ENCODE results near the gene PPP1R2B. TPM values are rescaled to one million over a fixed set of nuclear protein-coding genes. Genes with fewer than 3 reads are reported as not detected.
"Not testable (repeated sequence)": the region's sequence is repeated elsewhere in the genome, so short reads cannot be mapped to it uniquely, and the experiment has no call there.

Gene PPP1R2B
- total RNA-seq, 4 donors from 2014 or later = not detected

GRCh38 chr5:156851880-156852279 is 1.8 kb downstream of the PPP1R2B start:
- no peak for DNase-seq (ENCODE audit: extremely low spot score)
- Histone ChIP-seq H3K9me3 (peaks cover 0 to 25% (median 12%) of the 10 kb centered on the region in 4 donors), H3K27ac (replicated peaks in 1 of 4) (no peak overlapping the region), H3K36me3 (no peaks in the 10 kb centered on the region), H3K4me1 (no peaks in the 10 kb centered on the region), H3K4me3 (no peak overlapping the region), H3K27me3 (peaks cover 0 to 6% (median 0%) of the 10 kb centered on the region in 4 donors)
- WGBS = 86% methylated on average over 3 of the region's 3 CpGs
- TF ChIP-seq CTCF (IDR thresholded peaks at IDR 0.05) (no peak), POLR2A (IDR thresholded peaks at IDR 0.05; ENCODE audit: low read depth) (no peak), EP300 (IDR thresholded peaks at IDR 0.05) (no peak), POLR2AphosphoS5 (IDR thresholded peaks at IDR 0.05) (no peak)
- intact Hi-C loops (cut with DNase I) = no loop called here

GRCh38 chr5:156853055-156853454 is 3.0 kb downstream of the PPP1R2B start:
- H3K27me3 ChIP-seq; H3K36me3 ChIP-seq; DNase-seq (ENCODE audit: extremely low spot score); H3K4me1 ChIP-seq; H3K27ac ChIP-seq (replicated peaks in 1 of 4); intact Hi-C loops (cut with DNase I); H3K4me3 ChIP-seq: not testable (repeated sequence)
- H3K9me3 ChIP-seq = peaks cover 0 to 25% (median 12%) of the 10 kb centered on the region in 4 donors
- 84% methylated on average over 2 of the region's 2 CpGs for WGBS

- no peaks in the 10 kb centered on the region for H3K4me1 ChIP-seq
- H3K36me3 ChIP-seq = no peaks in the 10 kb centered on the region
- H3K27ac ChIP-seq (replicated peaks in 1 of 4) = no peak overlapping the region
- intact Hi-C loops (cut with DNase I) = no loop called here
- no peaks in the 10 kb centered on the region for H3K27me3 ChIP-seq
- no peak for DNase-seq (ENCODE audit: extremely low spot score)
- H3K9me3 ChIP-seq = peaks cover 0 to under 1% (median 0%) of the 10 kb centered on the region in 4 donors
- no peak overlapping the region for H3K4me3 ChIP-seq
- TF ChIP-seq POLR2AphosphoS5 (IDR thresholded peaks at IDR 0.05) = no peak
- no peak for TF ChIP-seq CTCF (IDR thresholded peaks at IDR 0.05)
- TF ChIP-seq POLR2A (IDR thresholded peaks at IDR 0.05; ENCODE audit: low read depth) = no peak
- TF ChIP-seq EP300 (IDR thresholded peaks at IDR 0.05) = no peak
Measured at GRCh38 chr5:156865427-156865826, 15.3 kb downstream of the PPP1R2B start.

GRCh38 chr5:156870498-156870839 is 20.4 kb downstream of the PPP1R2B start:
- no peaks in the 10 kb centered on the region for H3K4me1 ChIP-seq
- no peak for DNase-seq (ENCODE audit: extremely low spot score)
- TF ChIP-seq POLR2A (IDR thresholded peaks at IDR 0.05; ENCODE audit: low read depth) (no peak), CTCF (IDR thresholded peaks at IDR 0.05) (no peak), EP300 (IDR thresholded peaks at IDR 0.05) (no peak), POLR2AphosphoS5 (IDR thresholded peaks at IDR 0.05) (no peak)
- WGBS = 89% methylated on average over 1 of the region's 1 CpG
- H3K36me3 ChIP-seq = no peaks in the 10 kb centered on the region
- no peaks in the 10 kb centered on the region for H3K27me3 ChIP-seq
- intact Hi-C loops (cut with DNase I) = no loop called here
- H3K4me3 ChIP-seq = no peak overlapping the region
- H3K9me3 ChIP-seq = peaks cover 0 to 8% (median 0%) of the 10 kb centered on the region in 4 donors
- H3K27ac ChIP-seq (replicated peaks in 1 of 4) = no peak overlapping the region

GRCh38 chr5:156871212-156871611 is 21.1 kb downstream of the PPP1R2B start:
- WGBS = 100% methylated on average over 1 of the region's 1 CpG
- Histone ChIP-seq H3K4me3 (no peak overlapping the region), H3K27me3 (no peaks in the 10 kb centered on the region), H3K36me3 (no peaks in the 10 kb centered on the region), H3K27ac (replicated peaks in 1 of 4) (no peak overlapping the region), H3K4me1 (no peaks in the 10 kb centered on the region), H3K9me3 (peaks cover 0 to 8% (median 0%) of the 10 kb centered on the region in 4 donors)
- DNase-seq (ENCODE audit: extremely low spot score) = no peak
- intact Hi-C loops (cut with DNase I) = no loop called here
- no peak for TF ChIP-seq POLR2A (IDR thresholded peaks at IDR 0.05; ENCODE audit: low read depth)
- TF ChIP-seq EP300 (IDR thresholded peaks at IDR 0.05) = no peak
- TF ChIP-seq POLR2AphosphoS5 (IDR thresholded peaks at IDR 0.05) = no peak
- no peak for TF ChIP-seq CTCF (IDR thresholded peaks at IDR 0.05)
